ENCODE results near the gene ZNF624. TPM values are rescaled to one million over a fixed set of nuclear protein-coding genes. Genes with fewer than 3 reads are reported as not detected.

Gene ZNF624
- total RNA-seq, 8 experiments from 2014 or later = 2.6 to 11.0 (median 8.5) TPM

DNA sequence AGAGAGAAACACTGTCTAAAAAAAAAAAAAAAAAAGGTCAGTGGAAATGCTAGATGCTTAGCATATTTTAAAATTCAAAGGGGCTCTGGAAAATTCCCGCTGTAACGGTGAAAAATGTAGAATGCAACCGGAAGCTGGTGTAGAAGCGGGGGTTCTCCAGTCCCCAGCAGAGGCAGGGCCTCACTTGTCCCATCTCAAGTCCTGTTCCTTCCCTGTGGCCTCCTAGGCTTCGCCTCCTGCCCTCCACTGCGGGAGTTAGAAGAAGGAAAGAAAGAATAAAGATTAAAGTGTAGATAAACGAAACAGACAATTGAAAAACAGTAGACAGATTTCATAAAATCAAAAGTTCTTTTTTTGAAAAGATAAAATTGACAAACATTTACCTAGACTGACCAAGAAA lies 69.9 kb downstream of the ZNF624 start:
- no peak for ATAC-seq (replicated peaks in 6 of 8)
- no peak overlapping the region for H3K27ac ChIP-seq

DNA sequence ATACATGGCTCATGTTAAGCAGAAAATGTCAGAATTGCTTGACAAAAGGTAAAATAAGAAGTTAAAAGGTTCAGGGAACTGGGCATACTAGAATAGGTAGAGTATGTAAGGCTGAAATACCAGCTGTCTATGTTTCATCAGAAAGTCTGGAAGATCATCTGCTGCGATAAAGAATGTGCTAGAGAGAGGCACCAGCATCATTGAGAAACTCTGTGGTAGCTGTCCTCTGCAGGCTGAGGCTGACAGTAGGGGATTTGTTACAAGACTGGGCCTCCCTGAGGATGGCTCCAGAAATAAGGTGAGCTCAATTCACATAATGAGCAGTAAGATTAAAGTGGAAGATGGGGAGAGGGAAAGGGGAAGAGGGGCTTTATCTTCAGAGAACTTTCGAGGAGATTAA lies 80.2 kb downstream of the ZNF624 start:
- H3K27ac ChIP-seq = no peak overlapping the region
- H3K4me1 ChIP-seq (replicated peaks in 1 of 2) = no peaks in the 10 kb centered on the region
- WGBS, 10 experiments = 0 to 100% (median 70%) methylated on average over 1 to 2 of the region's 2 CpGs; no CpG with 5 or more reads in 1 of the 10 experiments
- no peak overlapping the region for H3K4me3 ChIP-seq
- no peak for ATAC-seq (replicated peaks in 6 of 8)
- in situ Hi-C loops (cut with MboI; ENCODE audit: low pct_unique_long_range_greater_than_20kb in 2 of 9, low sequenced_read_pairs in 9 of 9, unreplicated experiment in 9 of 9) = no loop called here

More for the DNA sequence above, 69.9 kb downstream of the ZNF624 start:
- Histone ChIP-seq H3K4me3 (peak overlapping the region in 1 of 5 donors; percentile 31), H3K4me1 (replicated peaks in 1 of 2) (no peaks in the 10 kb centered on the region)
- WGBS, 10 experiments = 14 to 84% (median 57%) methylated on average over 1 to 7 of the region's 7 CpGs
- in situ Hi-C loops (cut with MboI; ENCODE audit: low pct_unique_long_range_greater_than_20kb in 2 of 9, low sequenced_read_pairs in 9 of 9, unreplicated experiment in 9 of 9) = no loop called here

Other genes starting within 250 kb of the ZNF624 start
- 1 to 10 TPM in 4 of 8 experiments, under 1 TPM in 3, not detected in 1; 0.33 to 7.0 (median 1.1) TPM for gene TRPV2, start 238.3 kb downstream of the ZNF624 start, total RNA-seq
- gene LRRC75A, start 161.7 kb downstream of the ZNF624 start, total RNA-seq = 10 to 100 TPM in 2 of 8 experiments, 1 to 10 TPM in 6; 3.9 to 15.8 (median 4.7) TPM
- gene ZNF287, start 84.6 kb downstream of the ZNF624 start, total RNA-seq = 10 to 100 TPM in 5 of 8 experiments, 1 to 10 TPM in 3; 5.1 to 13.6 (median 10.4) TPM
- 10 to 100 TPM in 1 of 8 experiments, 1 to 10 TPM in 6, under 1 TPM in 1; 0.67 to 39.2 (median 1.8) TPM for gene CCDC144A, start 36.4 kb upstream of the ZNF624 start, total RNA-seq